Medulla oblongata (tissue), 1 donor: Measurements from ENCODE around the gene PDK3.

ENCODE experiments used
- DNase-seq: peaks from one replicate; pipeline ENCODE4 v3.0.0-alpha.2; 2015; ENCODE audit errors: extremely low spot score

Gene PDK3

GRCh38 chrX:24482823-24483415 lies 17.8 kb downstream of the PDK3 start:
- no peak for DNase-seq

DNA sequence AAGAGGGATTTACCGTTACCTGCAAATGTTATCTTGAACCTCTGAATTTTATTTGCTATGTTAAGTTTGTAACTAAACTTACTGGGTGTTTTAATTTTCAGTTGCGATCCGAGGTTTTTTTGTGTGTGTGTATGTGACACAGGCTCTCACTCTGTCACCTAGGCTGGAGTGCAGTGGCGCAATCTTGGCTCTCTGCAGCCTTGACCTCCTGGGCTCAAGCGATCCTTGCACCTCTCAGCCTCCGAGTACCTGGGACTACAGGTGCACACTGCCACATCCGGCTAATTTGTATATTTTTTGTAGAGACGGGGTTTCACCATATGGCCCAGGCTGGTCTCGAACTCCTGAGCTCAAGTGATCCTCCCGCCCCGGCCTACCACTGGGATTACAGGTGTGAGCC lies 18.5 kb downstream of the PDK3 start:
- no peak for DNase-seq

- DNase-seq: no peak
Observed at GRCh38 chrX:24485323-24485722, 20.2 kb downstream of the PDK3 start.

DNA sequence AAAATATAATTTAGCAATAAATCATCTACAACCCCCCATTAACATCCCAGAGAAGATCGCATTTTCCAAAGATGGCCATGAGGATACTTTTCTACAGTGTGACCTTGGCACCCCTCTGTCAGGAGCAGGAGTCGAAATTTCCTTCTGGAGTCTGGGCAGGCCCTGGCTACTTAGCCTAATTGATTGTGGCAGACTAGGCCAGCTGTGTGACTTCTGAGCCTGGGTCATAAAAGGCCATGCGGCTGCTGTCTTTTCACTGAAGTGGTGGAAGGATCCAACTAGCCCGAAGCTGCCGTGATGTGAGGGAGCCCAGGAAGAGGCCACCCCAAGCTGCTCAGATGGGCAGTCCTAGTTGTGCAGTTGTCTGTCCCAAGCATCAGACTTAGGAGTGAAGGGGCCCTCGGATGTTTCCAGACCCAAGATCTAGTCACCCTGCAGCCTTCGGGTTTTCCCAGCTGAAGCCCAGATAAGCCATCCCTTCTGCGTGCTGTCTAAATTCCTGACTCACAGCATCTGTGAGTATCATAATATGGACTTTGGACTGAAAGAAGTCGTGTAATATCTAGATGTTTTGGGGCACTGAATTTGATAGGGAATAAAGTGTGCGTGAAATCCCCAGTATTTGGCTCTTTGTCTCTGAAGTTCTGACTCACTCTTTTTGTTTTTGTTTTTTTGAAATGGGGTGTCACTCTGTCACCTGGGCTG lies 21.0 kb downstream of the PDK3 start:
- DNase-seq: no peak

GRCh38 chrX:24487571-24487970 lies 22.5 kb downstream of the PDK3 start:
- DNase-seq: no peak

DNA sequence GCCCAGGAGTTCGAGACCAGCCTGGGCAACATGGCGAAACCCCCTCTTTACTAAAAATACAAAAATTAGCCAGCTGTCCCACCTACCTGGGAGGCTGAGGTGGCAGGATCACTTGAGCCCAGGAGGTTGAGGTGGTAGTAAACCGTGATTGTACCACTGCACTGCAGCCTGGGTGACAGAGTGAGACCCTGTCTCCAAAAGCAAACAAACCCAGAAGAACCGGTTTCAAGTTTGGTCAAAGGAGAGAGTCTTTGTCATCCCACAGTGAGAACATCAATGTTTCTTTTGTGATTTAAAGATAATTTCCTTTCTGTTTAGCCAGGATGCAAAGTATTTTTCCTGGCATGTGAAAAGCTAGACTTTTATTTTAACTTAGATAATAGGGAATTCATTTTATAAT lies 26.7 kb downstream of the PDK3 start:
- DNase-seq: no peak

GRCh38 chrX:24493740-24494581 lies 28.9 kb downstream of the PDK3 start:
- DNase-seq: no peak

DNA sequence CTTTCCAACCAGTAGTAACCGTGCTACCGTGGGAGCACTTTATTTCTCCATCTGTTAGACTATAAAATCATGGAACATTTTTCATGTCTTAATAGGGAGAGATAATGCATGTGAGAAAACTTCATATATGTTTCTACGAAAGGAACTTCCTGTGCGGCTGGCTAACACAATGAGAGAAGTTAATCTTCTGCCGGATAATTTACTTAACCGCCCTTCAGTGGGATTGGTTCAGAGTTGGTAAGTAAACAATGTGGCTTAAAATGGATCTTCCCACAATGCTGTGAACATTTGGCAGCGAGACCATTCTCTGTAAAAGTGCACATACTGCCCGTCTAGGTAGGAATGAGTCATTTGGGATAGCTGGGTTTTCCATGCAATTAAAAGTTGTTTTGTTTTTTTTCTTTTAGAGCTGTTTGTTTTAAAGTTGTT lies 29.6 kb downstream of the PDK3 start:
- DNase-seq: peak; percentile 11

- no peak for DNase-seq
Observed at GRCh38 chrX:24495700-24496099, 30.6 kb downstream of the PDK3 start.

- DNase-seq: peak; percentile 12
Observed at GRCh38 chrX:24498181-24498580, 33.1 kb downstream of the PDK3 start.

GRCh38 chrX:24498975-24499374 lies 33.9 kb downstream of the PDK3 start:
- DNase-seq: no peak

DNA sequence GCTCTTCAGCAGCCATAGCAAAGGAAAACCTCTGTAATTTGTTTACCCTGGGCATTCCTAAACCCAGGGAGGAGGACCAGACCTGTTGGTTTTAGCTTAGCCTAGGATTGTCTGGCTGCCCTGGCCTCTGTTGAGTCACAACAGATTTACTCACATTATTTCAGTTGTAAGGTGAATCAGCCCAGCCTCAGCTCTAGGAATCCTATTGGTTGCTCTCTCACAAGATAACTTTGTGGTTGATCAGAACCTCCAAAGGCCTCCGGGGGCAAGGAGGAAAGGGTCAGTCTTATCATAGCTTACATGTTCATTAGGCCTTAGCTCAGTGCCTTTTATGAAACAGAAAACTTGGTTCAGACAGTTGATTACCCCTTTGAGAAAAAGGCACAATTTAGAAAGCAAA lies 41.0 kb downstream of the PDK3 start:
- DNase-seq: no peak

DNA sequence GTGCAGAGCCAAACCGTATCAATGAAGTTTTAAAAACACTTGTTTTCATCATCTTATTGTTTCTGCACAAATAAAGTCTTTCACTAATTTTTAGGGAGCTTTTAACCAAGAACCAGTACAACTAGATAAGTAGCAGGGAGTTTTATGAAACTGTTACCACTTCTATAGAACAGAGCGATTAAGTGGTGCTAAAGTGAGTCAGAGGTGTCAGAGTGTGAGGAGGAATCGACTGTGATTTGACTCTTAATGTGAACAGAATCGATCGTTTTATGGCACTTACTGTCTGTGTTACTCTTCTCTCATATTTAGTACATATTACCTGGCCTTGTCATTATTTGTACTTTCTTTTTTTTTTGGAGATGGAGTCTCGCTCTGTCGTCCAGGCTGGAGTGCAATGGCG lies 43.3 kb downstream of the PDK3 start:
- no peak for DNase-seq

- DNase-seq: no peak
Observed at GRCh38 chrX:24513416-24513815, 48.3 kb downstream of the PDK3 start.

DNA sequence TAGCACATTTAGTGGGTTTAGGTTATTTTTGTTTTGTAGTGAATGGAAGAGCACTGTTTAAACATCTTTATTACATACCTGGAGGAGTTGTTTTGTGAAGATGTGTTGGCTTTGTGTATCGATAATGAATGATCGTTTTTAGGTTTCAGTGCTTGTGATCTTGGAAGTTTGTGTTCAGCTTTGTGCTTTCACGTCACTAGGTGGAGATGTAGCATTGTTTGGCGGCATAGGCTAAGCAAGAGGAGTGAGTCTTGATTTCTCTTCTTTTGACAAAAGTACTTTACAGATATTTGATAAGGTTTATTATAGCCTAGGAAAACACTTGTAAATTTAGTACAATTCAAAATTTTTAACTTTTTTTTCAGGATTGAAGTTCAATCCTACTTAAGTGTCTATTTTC lies 50.4 kb downstream of the PDK3 start:
- DNase-seq: peak; percentile 53

- no peak for DNase-seq
Observed at GRCh38 chrX:24520472-24520871, 55.4 kb downstream of the PDK3 start.

- DNase-seq: no peak
Observed at GRCh38 chrX:24525455-24525854, 60.4 kb downstream of the PDK3 start.

GRCh38 chrX:24526616-24527015 lies 61.5 kb downstream of the PDK3 start:
- DNase-seq: no peak

GRCh38 chrX:24528605-24529004 lies 63.5 kb downstream of the PDK3 start:
- no peak for DNase-seq

DNA sequence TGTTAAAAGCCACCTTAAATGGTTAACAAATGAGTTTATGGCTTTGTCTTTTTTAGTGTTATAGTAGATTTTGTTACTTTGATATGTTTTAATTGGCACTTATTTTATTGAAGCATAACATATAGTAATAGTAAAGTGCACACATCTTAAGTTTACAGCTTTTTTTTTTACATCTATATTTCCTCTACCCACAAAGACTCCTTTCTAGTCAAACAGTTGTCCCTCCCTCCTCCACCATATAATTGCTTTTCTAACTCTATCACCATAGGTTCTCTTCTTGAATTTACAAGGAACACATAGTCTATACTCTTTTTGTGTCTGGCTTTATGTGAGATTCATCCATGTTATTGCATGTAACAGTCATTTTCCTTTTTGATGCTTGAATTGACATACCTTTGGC lies 71.5 kb downstream of the PDK3 start:
- no peak for DNase-seq

DNA sequence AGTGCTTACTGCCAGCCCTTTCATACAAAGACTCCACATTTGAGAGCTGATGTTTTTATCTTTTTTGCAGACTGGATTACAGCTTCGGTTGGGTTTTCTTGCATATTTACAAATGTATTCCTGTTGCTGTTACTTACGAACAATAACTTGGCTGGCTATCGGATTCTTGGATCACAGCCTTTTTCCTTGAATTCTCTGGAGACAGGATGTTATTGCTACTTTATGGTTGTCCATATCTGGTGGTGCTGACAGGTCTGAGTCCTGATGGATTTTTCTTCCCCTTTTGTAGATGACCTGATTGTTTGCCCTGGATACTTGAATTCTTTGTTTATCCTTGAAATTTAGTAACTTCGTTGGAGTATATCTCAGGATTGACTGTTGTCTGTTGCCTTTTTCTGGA lies 77.7 kb downstream of the PDK3 start:
- DNase-seq: no peak

DNA sequence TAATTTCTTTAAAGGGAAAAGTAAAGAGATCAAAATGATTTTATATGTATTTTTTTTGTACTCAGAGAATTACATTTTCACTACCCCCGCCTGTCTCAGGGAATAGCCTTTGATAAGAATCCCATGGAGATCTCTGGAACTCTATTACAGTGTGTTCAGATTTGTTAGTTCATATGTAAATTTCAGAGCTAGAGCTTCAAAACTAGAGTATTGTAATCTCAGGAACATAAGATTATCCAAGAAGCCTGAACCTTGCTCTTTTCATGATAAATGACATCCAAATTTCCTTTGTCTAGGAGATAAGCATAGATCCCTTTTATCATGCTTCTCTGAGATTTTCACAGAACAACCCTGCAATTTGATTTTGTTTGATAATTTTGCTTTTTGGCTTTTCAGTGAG lies 82.9 kb downstream of the PDK3 start:
- DNase-seq: no peak

- DNase-seq: no peak
Observed at GRCh38 chrX:24550166-24550565, 85.1 kb downstream of the PDK3 start.
